ENCODE measurements around the gene DPH1. TPM values are rescaled to one million over a fixed set of nuclear protein-coding genes. Genes with fewer than 3 reads are reported as not detected.
A peak's percentile ranks its signal among the peaks of the same experiment; 100 is the strongest.

DPH1 gene
- total RNA-seq, 1 donor from 2014 or later: 35.1 TPM

- Mint-ChIP-seq H3K9me3 (no peaks in the 10 kb centered on the region), H3K27ac (ENCODE audit: unreplicated experiment) (peak overlapping the region; percentile 86), H3K4me3 (no peak overlapping the region), H3K36me3 (ENCODE audit: low read depth) (peaks cover 4% of the 10 kb centered on the region), H3K27me3 (ENCODE audit: low read depth) (no peaks in the 10 kb centered on the region), H3K4me1 (peaks cover 33% of the 10 kb centered on the region)
- no peak for DNase-seq (ENCODE audit: low read depth, low spot score)
- TF ChIP-seq CTCF (conservative IDR thresholded peaks at IDR 0.05): no peak
Observed at GRCh38 chr17:2084036-2084765, 54.2 kb downstream of the DPH1 start.

- H3K27ac Mint-ChIP-seq (ENCODE audit: unreplicated experiment): peak overlapping the region; percentile 86
- H3K27me3 Mint-ChIP-seq (ENCODE audit: low read depth): no peaks in the 10 kb centered on the region
- H3K36me3 Mint-ChIP-seq (ENCODE audit: low read depth): no peaks in the 10 kb centered on the region
- TF ChIP-seq CTCF (conservative IDR thresholded peaks at IDR 0.05): no peak
- no peaks in the 10 kb centered on the region for H3K9me3 Mint-ChIP-seq
- no peak overlapping the region for H3K4me3 Mint-ChIP-seq
- no peak for DNase-seq (ENCODE audit: low read depth, low spot score)
- H3K4me1 Mint-ChIP-seq: peaks cover 40% of the 10 kb centered on the region
Observed at GRCh38 chr17:2084766-2085647, 55.1 kb downstream of the DPH1 start.

- H3K4me1 Mint-ChIP-seq: peaks cover 45% of the 10 kb centered on the region
- no peak for TF ChIP-seq CTCF (conservative IDR thresholded peaks at IDR 0.05)
- H3K9me3 Mint-ChIP-seq: no peaks in the 10 kb centered on the region
- peak overlapping the region; percentile 31 for H3K27ac Mint-ChIP-seq (ENCODE audit: unreplicated experiment)
- no peak overlapping the region for H3K4me3 Mint-ChIP-seq
- no peaks in the 10 kb centered on the region for H3K27me3 Mint-ChIP-seq (ENCODE audit: low read depth)
- DNase-seq (ENCODE audit: low read depth, low spot score): no peak
- no peaks in the 10 kb centered on the region for H3K36me3 Mint-ChIP-seq (ENCODE audit: low read depth)
Observed at GRCh38 chr17:2085648-2085949, 55.6 kb downstream of the DPH1 start.

- TF ChIP-seq CTCF (conservative IDR thresholded peaks at IDR 0.05): no peak
- H3K36me3 Mint-ChIP-seq (ENCODE audit: low read depth): no peaks in the 10 kb centered on the region
- DNase-seq (ENCODE audit: low read depth, low spot score): no peak
- H3K4me1 Mint-ChIP-seq: peaks cover 51% of the 10 kb centered on the region
- H3K9me3 Mint-ChIP-seq: no peaks in the 10 kb centered on the region
- no peak overlapping the region for H3K27ac Mint-ChIP-seq (ENCODE audit: unreplicated experiment)
- H3K4me3 Mint-ChIP-seq: no peak overlapping the region
- no peaks in the 10 kb centered on the region for H3K27me3 Mint-ChIP-seq (ENCODE audit: low read depth)
Observed at GRCh38 chr17:2086306-2086705, 56.4 kb downstream of the DPH1 start.

GRCh38 chr17:2087597-2088211 is 57.8 kb downstream of the DPH1 start:
- Mint-ChIP-seq H3K36me3 (ENCODE audit: low read depth) (peaks cover 3% of the 10 kb centered on the region), H3K9me3 (no peaks in the 10 kb centered on the region), H3K4me1 (peaks cover 58% of the 10 kb centered on the region), H3K27me3 (ENCODE audit: low read depth) (no peaks in the 10 kb centered on the region), H3K4me3 (no peak overlapping the region), H3K27ac (ENCODE audit: unreplicated experiment) (no peak overlapping the region)
- no peak for TF ChIP-seq CTCF (conservative IDR thresholded peaks at IDR 0.05)
- no peak for DNase-seq (ENCODE audit: low read depth, low spot score)
